K562 (cell line): Measurements from ENCODE around the gene PSAP. TPM values are rescaled to one million over a fixed set of nuclear protein-coding genes. Genes with fewer than 3 reads are reported as not detected.

ENCODE experiments used
- CEBPB ChIP-seq: fragments of 450-650 bp; IDR thresholded peaks from 2 replicates; pipeline ENCODE4 v1.6.1; 2016; ENCODE audit warnings: missing genetic modification characterization, missing compliant biosample characterization
- ELK3 ChIP-seq: fragments of 450-650 bp; formaldehyde crosslinking; IDR thresholded peaks from 2 replicates; pipeline ENCODE4 v1.4.0; 2020; ENCODE audit warnings: mild to moderate bottlenecking
- GABPB2 ChIP-seq: fragments of 250-450 bp; sonication (Bioruptor Pico); conservative IDR thresholded peaks from 2 replicates; pipeline ENCODE4 v1.5.1; 2021; ENCODE audit warnings: mild to moderate bottlenecking
- GTF2F1 ChIP-seq: IDR thresholded peaks from 2 replicates; pipeline ENCODE4 v1.6.1; 2011; ENCODE audit warnings: low read depth, low read length, improper control_type of control experiment
- HMGXB4 ChIP-seq: sonication (generic); formaldehyde crosslinking; IDR thresholded peaks from 2 replicates; pipeline ENCODE4 v1.8.1; 2023; ENCODE audit warnings: mild to moderate bottlenecking, missing genetic modification reagents
- JUNB ChIP-seq: fragments of 450-650 bp; formaldehyde crosslinking; conservative IDR thresholded peaks from 2 replicates; pipeline ENCODE4 v1.4.0; 2020; ENCODE audit warnings: mild to moderate bottlenecking
- KDM1A ChIP-seq, 2 experiments: fragments of 450-650 bp; IDR thresholded peaks; 2 replicates each; pipeline ENCODE4 v1.6.1; 2016; ENCODE audit warnings: mild to moderate bottlenecking in 2 of 2
- MAFK ChIP-seq: IDR thresholded peaks from 2 replicates; pipeline ENCODE4 v1.6.1; 2011; ENCODE audit warnings: low read length, improper control_type of control experiment
- MEF2A ChIP-seq: IDR thresholded peaks from 2 replicates; pipeline ENCODE4 v1.6.1; 2011; ENCODE audit warnings: low read depth, mild to moderate bottlenecking, low read length, moderate library complexity; ENCODE audit not compliant: control insufficient read depth
- MITF ChIP-seq: IDR thresholded peaks from 2 replicates; pipeline ENCODE4 v1.6.1; 2014; ENCODE audit warnings: antibody characterized with exemption
- POLR2G ChIP-seq: fragments of 200-400 bp; formaldehyde crosslinking; IDR thresholded peaks from 2 replicates; pipeline ENCODE4 v1.6.1; 2017; ENCODE audit warnings: low read depth, mild to moderate bottlenecking, antibody characterized with exemption, low read length, moderate library complexity
- PRMT5 ChIP-seq: sonication (generic); formaldehyde crosslinking; IDR thresholded peaks from 2 replicates; pipeline ENCODE4 v1.5.0; 2020; ENCODE audit warnings: missing genetic modification reagents
- SIN3A ChIP-seq, 2 experiments: fragments of 150-350 bp in 1 of 2; IDR thresholded peaks; 2 replicates each; pipeline ENCODE4 v1.6.1; 2011 to 2016; ENCODE audit warnings: borderline replicate concordance in 2 of 2, low read depth in 2 of 2, low read length in 2 of 2, mild to moderate bottlenecking in 2 of 2, moderate library complexity in 2 of 2; ENCODE audit not compliant: control insufficient read depth in 1 of 2
- TAL1 ChIP-seq: fragments of 450-650 bp; IDR thresholded peaks from 2 replicates; pipeline ENCODE4 v1.6.1; 2016; ENCODE audit warnings: mild to moderate bottlenecking
- TBP ChIP-seq: optimal IDR thresholded peaks from 2 replicates; pipeline ENCODE3; 2011; ENCODE audit warnings: low read depth, low read length, improper control_type of control experiment
- TRIM24 ChIP-seq, 2 experiments: fragments of 450-650 bp; IDR thresholded peaks; 2 replicates each; pipeline ENCODE4 v1.6.1; 2016
- WHSC1 ChIP-seq: IDR thresholded peaks from one replicate; pipeline ENCODE4 v1.6.1; 2012; ENCODE audit warnings: low read length, control low read depth, inconsistent platforms
- ZBTB7A ChIP-seq: IDR thresholded peaks from 2 replicates; pipeline ENCODE4 v1.6.1; 2011; ENCODE audit warnings: low read depth, mild to moderate bottlenecking, low read length, moderate library complexity, borderline replicate concordance; ENCODE audit not compliant: control insufficient read depth
- ZNF280B ChIP-seq: fragments of 250-450 bp; sonication (Bioruptor Pico); IDR thresholded peaks from 2 replicates; pipeline ENCODE4 v1.5.1; 2021; ENCODE audit warnings: mild to moderate bottlenecking
- ZNF436 ChIP-seq: fragments of 250-450, 450-650 bp; sonication (Bioruptor Pico); formaldehyde crosslinking; IDR thresholded peaks from 2 replicates; pipeline ENCODE4 v1.7.0; 2020; ENCODE audit warnings: mild to moderate bottlenecking
- ZNF512 ChIP-seq: IDR thresholded peaks from 2 replicates; pipeline ENCODE4 v1.6.1; 2016; ENCODE audit warnings: missing genetic modification characterization, missing compliant biosample characterization
- ZNF766 ChIP-seq: fragments of 200-800 bp; sonication (Bioruptor generic); conservative IDR thresholded peaks from 2 replicates; pipeline ENCODE4 v1.6.1; 2016; ENCODE audit warnings: missing genetic modification characterization, missing compliant biosample characterization
- ZNF780A ChIP-seq: fragments of 250-450 bp; sonication (Bioruptor Pico); IDR thresholded peaks from 2 replicates; pipeline ENCODE4 v1.5.0; 2021; ENCODE audit warnings: mild to moderate bottlenecking
- polyA plus RNA-seq, 8 experiments: library from polyadenylated mRNA; depleted of rRNA in 4 of 8; stranded (reverse) in 5 of 8; unstranded in 3 of 8; fragments of >200 nt; fragmentation: Nextera tagmentation in 2 of 8; fragmentation: Illumina TruSeq in 1 of 8; extraction: Ambion mirVana in 2 of 8; extraction: Trizol in 1 of 8; gene quantifications; 2 replicates each; pipeline versions ENCODE4 v1.2.1 to v1.2.3, GENCODE V29; 2011 to 2014; ENCODE audit warnings: inconsistent platforms in 1 of 8, missing spikeins in 1 of 8
- total RNA-seq, 7 experiments: library from RNA; depleted of rRNA in 6 of 7; stranded (reverse); fragments of >200 nt in 6 of 7; fragmentation: Illumina TruSeq in 2 of 7; extraction: Trizol in 2 of 7; gene quantifications; 2 replicates each; pipeline versions ENCODE4 v1.2.1 to v1.2.3, GENCODE V29; 2011 to 2021; ENCODE audit warnings: low replicate concordance in 1 of 7

PSAP gene
- total and polyA plus RNA-seq, 9 of the 15 experiments (the other 6 are each of a cell fraction or from before 2014, with no cell fraction given): 245 to 700 (median 429) TPM

GRCh38 chr10:71893920-71894319 is 42.9 kb upstream of the PSAP start (continued):
- TF ChIP-seq TBP (peak; percentile 25), KDM1A (IDR thresholded peaks at IDR 0.05) (peak; percentile 84 to 90), HMGXB4 (no peak), PRMT5 (no peak), ELK3 (CRISPR knock-in tag) (no peak), MEF2A (no peak), WHSC1 (no peak), GTF2F1 (no peak), SIN3A (IDR thresholded peaks at IDR 0.05; ENCODE audit: borderline replicate concordance in 2 of 2, control insufficient read depth in 1 of 2, low read depth in 2 of 2, low read length in 2 of 2) (no peak), GABPB2 (no peak), ZBTB7A (peak; percentile 25; the same call in 1 of the 2 replicates), ZNF766 (CRISPR knock-in tag) (peak; percentile 52; the same call in 1 of the 2 replicates), ZNF436 (CRISPR knock-in tag) (no peak), TRIM24 (IDR thresholded peaks at IDR 0.05) (peak; percentile 64 to 67; a peak in 3 of 4 replicates), ZNF512 (tag) (no peak), CEBPB (tag) (no peak), ZNF780A (CRISPR knock-in tag) (no peak), TAL1 (peak; percentile 87), JUNB (CRISPR knock-in tag) (no peak), ZNF280B (CRISPR knock-in tag) (no peak), MAFK (peak; percentile 76), MITF (peak; percentile 41; the same call in 1 of the 2 replicates), POLR2G (no peak)
